ENCODE measurements around the gene NPAT.

NPAT gene

GRCh38 chr11:108222574-108223347 is at the start of gene NPAT, which contains the start of gene ATM:
Gene NPAT, minus strand, starts transcription at chr11:108222638. Its CDS starts 102 bp downstream, at chr11:108222536.
Gene ATM, plus strand, starts transcription at chr11:108223067. Its CDS starts 4,558 bp downstream, at chr11:108227625.
- TF ChIP-seq CTCF (IDR thresholded peaks at IDR 0.05; ENCODE audit: extremely low read depth, missing control alignments), result peak; percentile 84
- DNase-seq (ENCODE audit: low spot score), result peak; percentile 89

- DNase-seq (ENCODE audit: low spot score), result no peak
- TF ChIP-seq CTCF (IDR thresholded peaks at IDR 0.05; ENCODE audit: extremely low read depth, missing control alignments), result no peak
Observed at GRCh38 chr11:108269583-108269982, 47.1 kb upstream of the NPAT start.

DNA sequence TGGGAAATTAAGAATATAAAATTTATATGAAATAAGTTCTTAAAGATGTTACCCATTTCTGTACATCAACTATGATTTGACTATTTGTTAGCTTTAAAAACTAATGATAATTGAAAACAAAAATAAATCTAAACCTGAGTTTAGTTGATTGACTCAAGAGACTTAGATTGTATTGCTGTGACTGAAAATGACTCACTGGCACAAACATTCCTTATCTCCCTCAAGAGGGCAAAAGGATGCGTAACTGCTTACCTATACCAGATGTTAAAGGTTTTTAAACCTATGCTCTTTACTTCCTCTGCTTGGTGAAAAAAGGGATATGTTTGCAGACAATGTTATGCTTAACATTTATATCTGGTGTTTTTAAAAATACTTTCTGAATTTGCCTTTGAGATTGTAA is 30.7 kb upstream of the NPAT start:
- no peak for TF ChIP-seq CTCF (IDR thresholded peaks at IDR 0.05; ENCODE audit: extremely low read depth, missing control alignments)
- no peak for DNase-seq (ENCODE audit: low spot score)

GRCh38 chr11:108246885-108247284 is 24.4 kb upstream of the NPAT start:
- no peak for DNase-seq (ENCODE audit: low spot score)
- no peak for TF ChIP-seq CTCF (IDR thresholded peaks at IDR 0.05; ENCODE audit: extremely low read depth, missing control alignments)

GRCh38 chr11:108246308-108246707 is 23.9 kb upstream of the NPAT start:
- no peak for TF ChIP-seq CTCF (IDR thresholded peaks at IDR 0.05; ENCODE audit: extremely low read depth, missing control alignments)

DNA sequence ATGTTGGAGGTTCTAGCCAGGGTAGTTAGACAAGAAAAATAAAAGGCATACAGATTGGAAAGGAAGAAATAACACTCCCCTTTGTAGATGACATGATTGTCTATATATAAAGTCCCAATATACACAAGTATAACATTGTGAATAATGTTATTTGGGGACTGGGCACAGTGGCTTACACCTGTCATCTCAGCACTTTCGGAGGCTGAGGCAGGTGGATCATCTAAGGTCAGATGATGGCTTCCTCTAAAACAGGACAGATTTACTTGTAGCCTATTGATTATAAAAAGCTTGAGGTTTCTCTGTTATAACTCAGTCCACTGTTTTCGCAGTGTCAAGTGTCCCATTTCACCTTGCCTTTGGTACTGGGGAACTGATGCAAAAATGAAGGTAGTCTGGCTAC is 20.0 kb upstream of the NPAT start:
- DNase-seq (ENCODE audit: low spot score), result no peak

More at GRCh38 chr11:108246308-108246707, 23.9 kb upstream of the NPAT start:
- DNase-seq (ENCODE audit: low spot score), result no peak

More for the DNA sequence above, 20.0 kb upstream of the NPAT start:
- no peak for TF ChIP-seq CTCF (IDR thresholded peaks at IDR 0.05; ENCODE audit: extremely low read depth, missing control alignments)
